ENCODE measurements around the gene SETD4.

Gene SETD4

DNA sequence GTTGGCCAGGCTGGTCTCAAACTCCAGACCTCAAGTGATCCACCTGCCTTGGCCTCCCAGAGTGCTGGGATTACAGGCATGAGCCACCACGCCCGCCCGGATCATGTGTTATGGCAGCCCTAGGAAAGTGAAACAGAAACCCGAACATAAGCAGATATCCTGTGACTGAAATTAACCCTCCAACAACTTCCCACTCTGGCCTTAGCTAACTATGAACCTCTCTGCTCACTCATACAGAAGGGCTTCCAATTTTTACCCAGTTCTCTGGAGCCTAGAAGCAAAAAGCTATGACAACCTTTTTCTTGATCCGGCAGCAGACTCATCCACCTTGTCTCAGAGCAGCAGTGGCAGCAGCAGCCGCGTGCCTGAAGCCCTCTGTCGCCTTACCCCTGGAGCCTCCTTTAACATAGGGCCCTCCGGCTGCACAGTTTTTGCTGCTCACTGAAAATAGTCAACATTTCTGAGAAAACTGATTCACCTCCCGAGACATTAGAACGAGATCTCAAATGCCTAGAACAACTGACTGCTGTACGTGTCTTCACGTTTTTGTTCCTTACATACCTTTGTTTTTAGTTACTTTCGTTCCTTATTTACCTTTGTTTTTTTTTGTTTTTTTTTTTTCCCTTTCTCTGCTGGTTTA lies 18.8 kb upstream of the SETD4 start:
- TF ChIP-seq EP300 (IDR thresholded peaks at IDR 0.05; ENCODE audit: borderline replicate concordance) (no peak), YY1 (IDR thresholded peaks at IDR 0.05; ENCODE audit: low read depth) (no peak), ZBTB7A (IDR thresholded peaks at IDR 0.05; ENCODE audit: low read depth) (no peak), MAX (IDR thresholded peaks at IDR 0.05) (no peak), FOXM1 (IDR thresholded peaks at IDR 0.05; ENCODE audit: borderline replicate concordance, low read depth) (no peak)
- TF ChIP-seq, protein P1, sequence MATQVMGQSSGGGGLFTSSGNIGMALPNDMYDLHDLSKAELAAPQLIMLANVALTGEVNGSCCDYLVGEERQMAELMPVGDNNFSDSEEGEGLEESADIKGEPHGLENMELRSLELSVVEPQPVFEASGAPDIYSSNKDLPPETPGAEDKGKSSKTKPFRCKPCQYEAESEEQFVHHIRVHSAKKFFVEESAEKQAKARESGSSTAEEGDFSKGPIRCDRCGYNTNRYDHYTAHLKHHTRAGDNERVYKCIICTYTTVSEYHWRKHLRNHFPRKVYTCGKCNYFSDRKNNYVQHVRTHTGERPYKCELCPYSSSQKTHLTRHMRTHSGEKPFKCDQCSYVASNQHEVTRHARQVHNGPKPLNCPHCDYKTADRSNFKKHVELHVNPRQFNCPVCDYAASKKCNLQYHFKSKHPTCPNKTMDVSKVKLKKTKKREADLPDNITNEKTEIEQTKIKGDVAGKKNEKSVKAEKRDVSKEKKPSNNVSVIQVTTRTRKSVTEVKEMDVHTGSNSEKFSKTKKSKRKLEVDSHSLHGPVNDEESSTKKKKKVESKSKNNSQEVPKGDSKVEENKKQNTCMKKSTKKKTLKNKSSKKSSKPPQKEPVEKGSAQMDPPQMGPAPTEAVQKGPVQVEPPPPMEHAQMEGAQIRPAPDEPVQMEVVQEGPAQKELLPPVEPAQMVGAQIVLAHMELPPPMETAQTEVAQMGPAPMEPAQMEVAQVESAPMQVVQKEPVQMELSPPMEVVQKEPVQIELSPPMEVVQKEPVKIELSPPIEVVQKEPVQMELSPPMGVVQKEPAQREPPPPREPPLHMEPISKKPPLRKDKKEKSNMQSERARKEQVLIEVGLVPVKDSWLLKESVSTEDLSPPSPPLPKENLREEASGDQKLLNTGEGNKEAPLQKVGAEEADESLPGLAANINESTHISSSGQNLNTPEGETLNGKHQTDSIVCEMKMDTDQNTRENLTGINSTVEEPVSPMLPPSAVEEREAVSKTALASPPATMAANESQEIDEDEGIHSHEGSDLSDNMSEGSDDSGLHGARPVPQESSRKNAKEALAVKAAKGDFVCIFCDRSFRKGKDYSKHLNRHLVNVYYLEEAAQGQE (IDR thresholded peaks at IDR 0.05; ENCODE audit: low read depth): no peak

GRCh38 chr21:36077758-36078157 lies 17.4 kb upstream of the SETD4 start:
- TF ChIP-seq FOXM1 (IDR thresholded peaks at IDR 0.05; ENCODE audit: borderline replicate concordance, low read depth) (no peak), TEAD4 (IDR thresholded peaks at IDR 0.05) (no peak), ZBTB7A (IDR thresholded peaks at IDR 0.05; ENCODE audit: low read depth) (no peak), CREB1 (IDR thresholded peaks at IDR 0.05; ENCODE audit: low read depth) (no peak), CEBPB (IDR thresholded peaks at IDR 0.05) (no peak), MAX (IDR thresholded peaks at IDR 0.05) (no peak), EP300 (IDR thresholded peaks at IDR 0.05; ENCODE audit: borderline replicate concordance) (no peak)

GRCh38 chr21:36076878-36077655 lies 16.7 kb upstream of the SETD4 start:
- TF ChIP-seq YY1 (IDR thresholded peaks at IDR 0.05; ENCODE audit: low read depth) (no peak), RAD21 (IDR thresholded peaks at IDR 0.05; ENCODE audit: low read depth) (no peak), ZBTB7A (IDR thresholded peaks at IDR 0.05; ENCODE audit: low read depth) (no peak), USF1 (IDR thresholded peaks at IDR 0.05) (no peak), TEAD4 (IDR thresholded peaks at IDR 0.05) (no peak), NFIC (IDR thresholded peaks at IDR 0.05) (no peak), EGR1 (IDR thresholded peaks at IDR 0.05) (no peak), TCF12 (IDR thresholded peaks at IDR 0.05; ENCODE audit: low read depth) (no peak), CEBPB (IDR thresholded peaks at IDR 0.05) (no peak), FOXM1 (IDR thresholded peaks at IDR 0.05; ENCODE audit: borderline replicate concordance, low read depth) (no peak), EP300 (IDR thresholded peaks at IDR 0.05; ENCODE audit: borderline replicate concordance) (no peak), MAX (IDR thresholded peaks at IDR 0.05) (no peak), TAF1 (IDR thresholded peaks at IDR 0.05; ENCODE audit: low read depth) (no peak), CREB1 (IDR thresholded peaks at IDR 0.05; ENCODE audit: low read depth) (no peak)
- TF ChIP-seq, protein P1 (IDR thresholded peaks at IDR 0.05; ENCODE audit: low read depth): no peak

DNA sequence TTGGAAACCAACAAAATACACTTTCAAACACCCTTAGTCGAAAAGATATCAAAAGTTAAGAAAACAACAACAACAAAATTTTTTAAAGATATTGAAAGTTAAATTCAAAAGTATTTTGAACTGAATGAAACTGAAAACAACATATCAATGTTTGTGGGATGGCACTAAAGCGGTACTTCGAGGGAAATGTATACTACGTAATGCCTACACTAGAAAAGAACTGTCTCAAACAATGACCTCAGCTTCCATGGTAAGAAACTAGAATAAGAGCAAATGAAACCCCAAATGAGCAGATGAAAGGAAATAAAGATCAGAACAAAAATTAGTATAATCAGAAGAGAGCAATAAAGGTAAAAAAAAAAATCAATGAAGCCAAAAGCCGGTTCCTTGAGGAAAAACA lies 15.6 kb upstream of the SETD4 start:
- TF ChIP-seq CEBPB (IDR thresholded peaks at IDR 0.05) (no peak), YY1 (IDR thresholded peaks at IDR 0.05; ENCODE audit: low read depth) (no peak), EP300 (IDR thresholded peaks at IDR 0.05; ENCODE audit: borderline replicate concordance) (no peak), TEAD4 (IDR thresholded peaks at IDR 0.05) (no peak), ZBTB7A (IDR thresholded peaks at IDR 0.05; ENCODE audit: low read depth) (no peak), MAX (IDR thresholded peaks at IDR 0.05) (no peak)

DNA sequence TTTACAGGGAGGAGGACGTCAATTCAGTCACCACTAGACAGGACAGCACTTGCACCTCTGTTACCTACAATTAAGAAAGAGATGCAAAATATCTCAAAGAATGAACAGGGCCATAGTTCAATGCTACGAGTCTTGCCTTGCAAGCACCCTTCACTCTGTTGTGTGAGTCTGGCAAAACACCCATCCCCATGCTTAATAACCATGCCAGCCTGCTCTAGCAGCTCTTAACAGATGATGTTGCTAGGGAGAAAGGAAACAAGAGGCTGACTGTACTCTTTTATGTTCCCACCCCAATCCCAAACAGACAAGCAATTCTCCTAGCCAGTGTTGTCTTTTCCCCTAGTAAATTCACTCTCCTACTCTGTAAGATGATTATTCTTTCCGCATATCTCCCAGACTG lies 14.8 kb upstream of the SETD4 start:
- no peak for TF ChIP-seq FOXM1 (IDR thresholded peaks at IDR 0.05; ENCODE audit: borderline replicate concordance, low read depth)
- no peak for TF ChIP-seq YY1 (IDR thresholded peaks at IDR 0.05; ENCODE audit: low read depth)
- TF ChIP-seq TEAD4 (IDR thresholded peaks at IDR 0.05): no peak
- TF ChIP-seq EGR1 (IDR thresholded peaks at IDR 0.05): no peak
- TF ChIP-seq, protein P1 (IDR thresholded peaks at IDR 0.05; ENCODE audit: low read depth): no peak
- no peak for TF ChIP-seq ZBTB7A (IDR thresholded peaks at IDR 0.05; ENCODE audit: low read depth)
- TF ChIP-seq EP300 (IDR thresholded peaks at IDR 0.05; ENCODE audit: borderline replicate concordance): no peak
- TF ChIP-seq CREB1 (IDR thresholded peaks at IDR 0.05; ENCODE audit: low read depth): no peak
- no peak for TF ChIP-seq NFIC (IDR thresholded peaks at IDR 0.05)
- TF ChIP-seq RAD21 (IDR thresholded peaks at IDR 0.05; ENCODE audit: low read depth): no peak
- TF ChIP-seq USF1 (IDR thresholded peaks at IDR 0.05): no peak
- no peak for TF ChIP-seq TAF1 (IDR thresholded peaks at IDR 0.05; ENCODE audit: low read depth)
- no peak for TF ChIP-seq MAX (IDR thresholded peaks at IDR 0.05)
- no peak for TF ChIP-seq TCF12 (IDR thresholded peaks at IDR 0.05; ENCODE audit: low read depth)
- no peak for TF ChIP-seq CEBPB (IDR thresholded peaks at IDR 0.05)

Data from Ishikawa (cell line).